GM23338 (cell line): Measurements from ENCODE around the gene MAN1C1. TPM values are rescaled to one million over a fixed set of nuclear protein-coding genes. Genes with fewer than 3 reads are reported as not detected.

Experiments
- ATAC-seq: fragments of 200-7000 bp; cut with Tn5 transposase; 3 replicates; pipeline ENCODE4 v1.9.1; 2020
- DNase-seq: peaks from one replicate; pipeline ENCODE4 v3.0.0-alpha.2; 2015; ENCODE audit warnings: low spot score
- H2AFZ ChIP-seq: fragments of 200-600 bp; sonication (generic); 2 replicates; pipeline ENCODE4 v1.8.0; 2016; ENCODE audit warnings: antibody characterized with exemption, mild to moderate bottlenecking, moderate library complexity
- H3F3A ChIP-seq: fragments of 200-600 bp; sonication (generic); replicated peaks from 2 replicates; pipeline ENCODE4 v1.8.0; 2017; ENCODE audit warnings: antibody characterized with exemption, mixed run types, low read depth
- H3K27ac ChIP-seq: fragments of 200-600 bp; sonication (generic); 2 replicates; pipeline ENCODE4 v1.6.1; 2016; ENCODE audit warnings: low read depth
- H3K27me3 ChIP-seq: fragments of 200-600 bp; sonication (generic); 2 replicates; pipeline ENCODE4 v1.8.0; 2016; ENCODE audit warnings: mild to moderate bottlenecking, mixed run types, moderate library complexity; ENCODE audit not compliant: insufficient read depth
- H3K36me3 ChIP-seq: fragments of 200-600 bp; sonication (generic); 2 replicates; pipeline ENCODE4 v1.8.0; 2016; ENCODE audit warnings: mild to moderate bottlenecking; ENCODE audit not compliant: insufficient read depth
- H3K4me1 ChIP-seq: fragments of 200-600 bp; sonication (generic); 2 replicates; pipeline ENCODE4 v1.8.0; 2016; ENCODE audit warnings: mild to moderate bottlenecking, moderate library complexity; ENCODE audit not compliant: insufficient read depth
- H3K4me2 ChIP-seq: fragments of 200-600 bp; sonication (generic); 2 replicates; pipeline ENCODE4 v1.7.1; 2017; ENCODE audit warnings: mixed run types
- H3K4me3 ChIP-seq: fragments of 200-600 bp; sonication (generic); 2 replicates; pipeline ENCODE4 v1.6.1; 2016; ENCODE audit warnings: mixed run types
- H3K79me2 ChIP-seq: fragments of 200-600 bp; sonication (generic); replicated peaks from 2 replicates; pipeline ENCODE4 v1.8.0; 2017; ENCODE audit warnings: mild to moderate bottlenecking; ENCODE audit not compliant: insufficient read depth
- H3K9me2 ChIP-seq: fragments of 200-600 bp; sonication (generic); 2 replicates; pipeline ENCODE4 v1.8.0; 2017; ENCODE audit not compliant: insufficient read depth
- H4K20me1 ChIP-seq: fragments of 200-600 bp; sonication (generic); replicated peaks from 2 replicates; pipeline ENCODE4 v1.8.0; 2017; ENCODE audit warnings: mild to moderate bottlenecking; ENCODE audit not compliant: insufficient read depth
- H3K27ac Mint-ChIP-seq: 2 replicates; pipeline ENCODE4 v1.8.0; 2020; ENCODE audit warnings: inconsistent platforms, mild to moderate bottlenecking, moderate library complexity, mixed read lengths
- H3K27me3 Mint-ChIP-seq: 3 replicates; pipeline ENCODE4 v1.8.0; 2022; ENCODE audit warnings: low read depth, mild to moderate bottlenecking, moderate library complexity, mixed read lengths, inconsistent platforms; ENCODE audit not compliant: insufficient read depth, poor library complexity
- H3K36me3 Mint-ChIP-seq: 3 replicates; pipeline ENCODE4 v1.8.0; 2021; ENCODE audit warnings: low read depth, mild to moderate bottlenecking, inconsistent platforms, moderate library complexity, mixed read lengths
- H3K4me1 Mint-ChIP-seq: 3 replicates; pipeline ENCODE4 v1.8.0; 2020; ENCODE audit warnings: mild to moderate bottlenecking, inconsistent platforms, mixed read lengths
- H3K4me3 Mint-ChIP-seq: 3 replicates; pipeline ENCODE4 v1.8.0; 2021; ENCODE audit warnings: moderate library complexity, mild to moderate bottlenecking, inconsistent platforms, mixed read lengths
- H3K9me3 Mint-ChIP-seq: 3 replicates; pipeline ENCODE4 v1.8.0; 2020; ENCODE audit warnings: moderate library complexity, mild to moderate bottlenecking, inconsistent platforms, mixed read lengths
- CREB1 ChIP-seq: fragments of 250-450 bp; sonication (Bioruptor Pico); IDR thresholded peaks from 2 replicates; pipeline ENCODE4 v1.5.0; 2020; ENCODE audit warnings: low read depth, mild to moderate bottlenecking, moderate library complexity
- CTCF ChIP-seq, 2 experiments: fragments of 200-600 bp in 1 of 2; sonication (generic) in 1 of 2; conservative IDR thresholded peaks; 2 replicates each; pipeline versions ENCODE4 v1.5.1 to v1.6.1; 2016 to 2017; ENCODE audit warnings: antibody characterized with exemption in 2 of 2, low read depth in 2 of 2, mild to moderate bottlenecking in 2 of 2, moderate library complexity in 1 of 2
- ETS1 ChIP-seq: IDR thresholded peaks from 2 replicates; pipeline ENCODE4 v1.6.1; 2016; ENCODE audit warnings: antibody characterized with exemption
- EZH2 ChIP-seq: fragments of 200-600 bp; sonication (generic); IDR thresholded peaks from one replicate; pipeline ENCODE4 v1.8.0; 2017; ENCODE audit warnings: antibody characterized with exemption, mild to moderate bottlenecking, low read depth; ENCODE audit not compliant: unreplicated experiment
- EZH2phosphoT487 ChIP-seq: fragments of 200-600 bp; sonication (generic); IDR thresholded peaks from one replicate; pipeline ENCODE4 v1.8.1; 2018; ENCODE audit warnings: antibody characterized with exemption; ENCODE audit not compliant: unreplicated experiment
- JUNB ChIP-seq: IDR thresholded peaks from one replicate; pipeline ENCODE4 v1.6.1; 2016; ENCODE audit warnings: antibody characterized with exemption; ENCODE audit not compliant: unreplicated experiment
- NANOG ChIP-seq: IDR thresholded peaks from 2 replicates; pipeline ENCODE4 v1.6.1; 2016; ENCODE audit warnings: antibody characterized with exemption, borderline replicate concordance
- POLR2AphosphoS5 ChIP-seq: IDR thresholded peaks from 2 replicates; pipeline ENCODE4 v1.6.1; 2016; ENCODE audit warnings: antibody characterized with exemption, low read depth
- REST ChIP-seq: IDR thresholded peaks from one replicate; pipeline ENCODE4 v1.6.1; 2018; ENCODE audit warnings: antibody characterized with exemption; ENCODE audit not compliant: unreplicated experiment
- STAT1 ChIP-seq: IDR thresholded peaks from one replicate; pipeline ENCODE4 v1.6.1; 2016; ENCODE audit warnings: antibody characterized with exemption; ENCODE audit not compliant: unreplicated experiment
- ZNF114 ChIP-seq: fragments of 250-450 bp; sonication (Bioruptor Pico); IDR thresholded peaks from 2 replicates; pipeline ENCODE4 v1.5.0; 2020; ENCODE audit warnings: mild to moderate bottlenecking, moderate library complexity
- ZNF331 ChIP-seq: fragments of 250-450 bp; sonication (Bioruptor Pico); IDR thresholded peaks from 2 replicates; pipeline ENCODE4 v1.5.0; 2020; ENCODE audit warnings: low read depth, mild to moderate bottlenecking, moderate library complexity
- ZNF462 ChIP-seq: fragments of 250-450 bp; sonication (Bioruptor Pico); IDR thresholded peaks from 2 replicates; pipeline ENCODE4 v1.5.0; 2020; ENCODE audit warnings: mild to moderate bottlenecking, moderate library complexity
- polyA plus RNA-seq: library from polyadenylated mRNA; unstranded; fragments of >200 nt; fragmentation: Nextera tagmentation; extraction: Ambion mirVana; gene quantifications from 2 replicates; pipeline ENCODE4 v1.2.1, GENCODE V29; 2016
- total RNA-seq: library from RNA; depleted of rRNA; stranded (reverse); fragments of >200 nt; shearing (Covaris generic); gene quantifications from 2 replicates; pipeline ENCODE4 v1.2.3, GENCODE V29; 2014

The MAN1C1 gene
- total and polyA plus RNA-seq, 2 experiments from 2014 or later = 5.4 to 13.6 TPM

- Histone ChIP-seq H3K36me3 (no peaks in the 10 kb centered on the region), H2AFZ (no peak overlapping the region), H3K9me2 (no peaks in the 10 kb centered on the region), H3K27ac (no peak overlapping the region), H3K4me1 (peaks cover 9% of the 10 kb centered on the region), H3K4me2 (no peak overlapping the region), H3F3A (no peaks in the 10 kb centered on the region), H3K4me3 (no peak overlapping the region), H3K27me3 (no peaks in the 10 kb centered on the region), H3K79me2 (no peaks in the 10 kb centered on the region), H4K20me1 (no peaks in the 10 kb centered on the region)
- Mint-ChIP-seq H3K4me1 (peaks cover 26% of the 10 kb centered on the region), H3K27me3 (peaks cover 9% of the 10 kb centered on the region), H3K36me3 (no peaks in the 10 kb centered on the region), H3K27ac (peak overlapping the region; percentile 45; the same call in 1 of the 2 replicates), H3K9me3 (no peaks in the 10 kb centered on the region; the same call in 2 of the 3 replicates), H3K4me3 (no peak overlapping the region)
- no peak for DNase-seq
- TF ChIP-seq ZNF114 (CRISPR knock-in tag) (no peak), ZNF462 (no peak), EZH2 (no peak), NANOG (no peak), ETS1 (no peak), STAT1 (no peak), JUNB (no peak), CTCF (conservative IDR thresholded peaks at IDR 0.05; ENCODE audit: low read depth in 2 of 2) (no peak), POLR2AphosphoS5 (no peak), EZH2phosphoT487 (no peak), CREB1 (CRISPR knock-in tag) (no peak), REST (no peak), ZNF331 (CRISPR knock-in tag) (no peak)
- ATAC-seq = no peak
These were observed 59.9 kb downstream of the MAN1C1 start for GRCh38 chr1:25676488-25676887.
